Measurements from ENCODE around the gene PAK3.

Gene PAK3

DNA sequence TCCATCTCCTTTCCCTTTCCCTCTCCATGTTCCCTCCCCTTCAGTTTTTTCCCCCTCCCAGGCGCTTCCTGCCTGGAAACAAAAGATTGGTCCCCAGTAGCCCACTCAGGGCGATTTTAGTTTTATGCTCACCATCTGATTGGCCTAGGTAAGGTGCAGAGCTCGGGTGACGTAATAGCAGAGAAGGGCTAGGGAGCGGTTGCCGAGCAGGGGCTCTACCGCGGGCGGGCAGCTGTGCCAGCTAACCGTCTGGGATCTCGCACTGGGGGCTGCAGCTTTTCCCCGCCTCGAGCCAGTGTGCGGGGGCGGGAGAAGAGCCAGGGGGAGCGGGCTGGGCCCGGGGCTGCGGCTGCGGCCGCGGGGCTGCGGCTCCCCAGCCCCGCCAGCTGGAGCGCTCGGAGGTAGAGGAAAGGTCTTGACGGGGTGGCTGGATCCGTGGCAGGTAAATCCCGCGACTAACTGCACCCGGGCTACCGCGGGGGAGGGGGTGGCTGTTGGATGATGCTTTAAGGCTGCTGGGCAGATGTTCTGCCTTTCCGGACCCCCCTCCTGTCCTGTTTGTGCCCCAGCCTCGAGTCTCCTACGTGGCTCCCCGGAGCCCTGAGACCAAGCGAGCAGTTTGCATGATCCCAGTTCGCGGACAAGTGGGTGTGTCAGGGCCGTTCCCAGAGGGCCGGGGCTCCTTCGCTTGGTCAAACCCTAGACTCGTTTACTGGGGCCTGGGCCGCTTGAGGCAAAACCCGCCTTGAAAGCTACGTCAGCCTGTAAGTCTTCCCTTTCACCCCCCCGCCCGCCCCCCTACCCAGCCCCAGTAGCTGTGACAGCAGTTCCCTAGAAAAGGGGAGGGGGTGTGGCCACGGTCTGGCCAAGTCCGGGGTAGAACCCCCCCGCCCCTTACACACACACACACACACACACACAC is at the start of gene PAK3:
Gene PAK3, plus strand, starts transcription at position 218 of the 922 bp plus-strand sequence. CDS start 26,913 bp downstream, outside the sequence.
- peak; percentile 31 for DNase-seq

DNA sequence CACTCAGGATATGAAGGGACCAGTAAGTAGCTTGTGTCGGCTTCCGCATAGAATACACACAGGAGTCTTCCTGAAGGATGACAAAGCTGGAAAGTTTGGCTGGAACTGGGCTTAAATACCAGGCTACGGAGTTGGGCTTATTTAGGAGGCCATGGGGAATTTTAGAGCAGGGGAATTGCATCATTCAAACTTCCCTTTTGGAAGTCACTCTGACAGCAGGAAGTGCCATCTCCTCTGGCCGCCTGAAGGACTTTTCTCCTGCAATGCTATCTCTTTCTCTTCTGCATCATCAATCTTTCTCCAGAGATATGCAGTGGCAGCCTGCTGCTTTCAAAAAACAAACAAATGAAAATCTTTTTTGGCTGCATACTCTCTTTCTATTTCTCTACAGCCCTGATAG is 48.4 kb upstream of the PAK3 start:
- no peak for DNase-seq

DNA sequence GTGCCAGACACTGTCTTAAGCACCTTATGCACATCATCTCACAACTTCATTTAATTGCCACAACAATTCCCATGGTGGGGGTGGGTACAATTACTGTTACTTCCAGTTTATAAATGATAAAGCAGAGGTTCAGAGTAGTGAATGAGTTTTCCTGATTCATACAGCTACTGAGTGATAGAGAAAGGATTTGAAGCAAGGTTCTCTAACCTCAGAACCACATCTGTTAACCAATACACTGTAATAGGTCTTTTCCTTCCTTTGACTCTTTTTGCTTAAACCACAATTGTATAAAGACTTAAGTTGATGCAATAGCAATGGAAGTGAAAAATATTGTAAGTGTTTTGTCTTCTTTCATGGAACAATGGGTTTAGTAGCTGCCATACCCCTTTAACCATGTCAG is 43.5 kb upstream of the PAK3 start:
- no peak for DNase-seq

DNA sequence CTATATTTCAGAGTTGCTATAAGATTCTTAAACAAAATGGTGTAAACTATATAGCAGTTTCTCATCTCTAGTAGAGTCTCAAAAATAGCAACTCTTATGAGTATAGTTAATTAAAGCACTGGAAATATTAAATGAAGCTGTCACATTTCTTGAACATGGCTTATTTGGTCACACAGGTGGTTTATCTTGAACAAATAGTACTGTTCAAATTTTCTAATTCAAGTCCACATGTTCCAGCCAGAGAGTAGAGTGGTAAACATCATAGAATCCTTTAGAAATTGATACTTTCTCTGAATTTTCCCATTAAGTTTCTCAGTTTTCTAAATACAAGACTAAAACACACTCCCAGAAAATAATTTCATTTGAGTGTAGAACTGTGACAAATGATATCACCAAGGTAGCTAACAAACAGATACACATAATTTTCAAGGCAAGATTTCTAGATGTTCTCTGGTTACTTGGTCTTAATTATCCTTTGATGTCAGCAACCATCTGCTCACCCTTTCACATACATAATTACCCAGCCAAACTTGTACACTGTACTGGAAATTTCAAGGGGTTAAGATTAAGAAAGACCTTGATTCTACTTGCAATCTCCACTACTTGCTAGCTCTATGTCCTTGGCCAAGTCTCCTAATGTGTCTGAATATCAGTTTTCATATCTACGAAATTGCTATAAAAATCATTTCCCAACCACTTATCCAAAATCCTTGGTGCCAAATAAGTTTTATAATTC is 24.3 kb upstream of the PAK3 start:
- no peak for DNase-seq

DNA sequence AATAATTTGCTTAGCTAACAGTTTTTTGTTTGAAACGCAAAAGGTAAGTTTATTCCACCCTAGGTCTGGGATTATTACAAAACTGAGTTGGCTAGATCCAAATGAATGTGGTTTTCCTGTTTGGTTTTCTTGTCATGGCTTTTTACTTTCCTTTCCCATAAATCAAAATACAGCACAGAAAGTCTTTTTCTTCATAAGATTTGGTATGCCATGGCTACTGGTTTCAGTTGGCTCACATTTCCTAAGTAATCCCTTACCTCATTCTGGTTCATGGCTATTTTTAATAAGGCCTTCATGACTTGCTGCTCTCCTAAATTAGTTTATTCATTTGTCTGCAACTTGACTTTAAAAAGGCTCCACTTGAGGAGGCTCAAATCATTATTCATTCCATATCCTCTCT is 12.9 kb upstream of the PAK3 start:
- DNase-seq, result no peak

DNA sequence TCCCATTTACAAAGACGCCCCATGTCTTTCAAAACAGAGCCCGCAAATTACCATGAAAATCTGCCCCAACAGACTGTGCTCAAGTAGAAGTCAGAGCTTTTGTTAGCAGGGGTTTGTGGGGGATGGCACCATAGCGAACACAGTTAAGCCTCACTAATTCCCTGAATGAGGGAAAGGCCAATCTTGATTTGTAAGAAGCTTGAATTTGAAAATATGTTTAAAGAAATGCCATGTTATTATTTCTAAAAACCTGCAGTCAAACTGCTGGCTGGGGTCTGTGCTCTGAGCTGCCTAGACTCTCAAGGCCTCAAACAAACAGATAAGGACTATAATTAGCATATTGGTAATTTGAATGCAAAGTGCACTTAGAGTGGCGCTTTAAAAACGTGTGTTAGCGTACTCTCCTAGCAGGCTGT is 9.4 kb upstream of the PAK3 start:
- DNase-seq, result no peak

DNA sequence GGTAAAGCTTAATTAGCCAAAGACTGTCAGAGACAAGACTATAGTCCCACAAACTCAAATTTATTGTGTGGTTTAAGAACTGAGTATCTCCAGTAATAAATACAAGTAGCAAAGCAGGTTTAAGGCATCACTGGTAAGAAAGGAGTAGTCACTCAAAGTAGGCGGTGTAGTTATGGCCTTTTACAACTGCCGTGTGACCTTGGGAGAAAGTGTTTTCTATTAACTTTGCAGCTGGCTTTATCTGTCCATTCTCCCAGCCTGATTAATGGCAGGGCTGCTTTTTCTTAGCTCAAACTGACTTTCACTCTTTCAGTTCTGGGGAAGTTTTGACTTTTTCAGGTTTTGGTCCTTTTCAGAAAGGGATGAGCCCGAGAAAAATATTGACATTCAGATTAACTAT is 7.4 kb upstream of the PAK3 start:
- no peak for DNase-seq

DNA sequence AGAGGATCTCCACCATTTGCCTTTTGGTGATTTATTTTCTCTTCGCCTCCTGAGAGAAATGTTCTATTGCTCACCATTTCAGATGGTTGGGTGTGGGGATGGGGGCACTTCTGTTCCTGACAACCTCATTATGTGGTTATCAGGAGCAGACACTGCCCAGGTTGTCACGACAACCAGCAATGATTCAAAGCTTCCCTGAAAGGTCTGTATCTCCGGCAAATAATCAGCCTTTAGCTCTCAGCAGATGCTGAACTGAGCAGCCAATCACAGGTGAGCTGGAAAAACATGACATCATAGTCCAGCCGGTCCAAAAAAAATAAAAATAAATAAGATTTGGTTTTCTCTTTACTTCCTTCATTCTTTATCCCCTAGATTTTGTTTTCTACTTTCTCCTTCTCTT is 5.5 kb upstream of the PAK3 start:
- no peak for DNase-seq

DNA sequence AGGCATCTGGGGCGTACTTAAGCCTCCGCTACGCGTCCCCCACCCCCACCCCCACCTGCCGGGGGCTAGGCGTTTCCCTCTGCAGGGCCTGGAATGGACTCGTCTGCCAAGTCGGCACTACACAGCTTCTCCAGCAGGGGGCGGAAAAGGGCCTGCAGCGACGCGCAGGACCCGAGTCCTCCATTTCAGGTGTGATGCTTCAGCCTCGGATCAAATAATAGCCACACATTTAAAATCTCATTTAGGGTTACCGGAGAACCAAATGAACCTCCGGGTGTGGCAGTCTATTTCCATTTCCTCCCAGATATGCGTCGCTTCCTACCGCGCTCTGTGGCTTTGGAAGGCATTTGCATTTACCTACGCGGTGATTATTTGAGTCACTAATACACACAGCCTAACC is 2.9 kb downstream of the PAK3 start:
- peak; percentile 36 for DNase-seq

DNA sequence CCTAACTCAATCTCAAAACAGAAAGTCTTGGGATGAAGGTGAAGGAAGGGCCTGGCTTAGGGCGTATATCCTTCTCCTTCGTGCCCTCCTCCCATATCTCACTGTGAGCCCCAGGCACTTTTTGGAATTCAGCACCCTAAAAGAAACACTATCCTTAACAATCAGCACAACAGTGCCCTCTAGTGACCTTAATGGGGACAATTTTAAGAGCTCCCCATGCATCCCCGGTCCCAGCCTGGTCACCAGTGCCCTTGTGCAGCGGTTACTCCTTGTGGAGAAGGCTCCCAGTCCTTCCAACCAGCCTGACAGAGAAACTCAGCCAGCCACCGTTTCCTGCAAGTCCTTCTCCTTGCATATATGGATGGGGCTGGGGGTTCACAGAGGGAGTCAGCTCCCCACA is 4.2 kb downstream of the PAK3 start:
- DNase-seq, result no peak

DNA sequence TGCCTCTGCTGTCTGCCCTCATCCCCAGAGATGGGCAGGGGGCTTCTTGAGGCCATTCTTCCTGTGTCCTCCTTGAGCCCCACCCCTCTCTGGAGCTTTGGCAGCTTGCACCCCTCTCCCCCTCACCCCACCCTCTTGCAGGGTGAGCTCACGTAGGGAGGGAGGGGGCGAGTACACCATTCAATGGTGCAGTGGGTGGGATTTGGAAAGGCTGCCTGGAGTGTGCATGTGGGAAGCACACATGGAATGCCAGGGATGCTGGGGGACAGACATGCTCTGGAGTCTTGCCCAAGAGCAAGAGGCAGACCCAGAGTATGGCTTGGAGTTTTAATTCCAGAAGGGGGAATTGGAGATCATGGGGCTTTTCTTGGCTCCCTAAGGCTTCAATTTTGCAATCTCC is 5.6 kb downstream of the PAK3 start:
- DNase-seq, result no peak

DNA sequence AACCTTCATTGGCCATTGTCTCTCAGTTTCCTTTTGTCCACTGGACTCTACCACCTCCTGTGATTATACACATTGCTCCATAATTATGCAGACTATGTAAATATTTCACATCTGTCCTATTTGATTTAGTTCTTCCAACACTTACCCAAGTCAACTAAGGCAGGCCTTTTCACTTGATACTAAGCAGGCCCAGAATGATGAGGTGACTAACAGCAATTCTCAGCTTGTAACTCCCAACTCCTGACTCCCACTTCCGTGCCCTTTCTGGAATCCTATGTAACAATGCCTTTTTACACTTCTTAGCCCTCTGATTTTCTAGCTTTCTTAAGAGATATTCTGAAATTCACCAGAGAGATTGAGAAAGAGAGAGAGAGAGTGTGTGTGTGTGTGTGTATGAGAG is 6.6 kb downstream of the PAK3 start:
- DNase-seq, result no peak

DNA sequence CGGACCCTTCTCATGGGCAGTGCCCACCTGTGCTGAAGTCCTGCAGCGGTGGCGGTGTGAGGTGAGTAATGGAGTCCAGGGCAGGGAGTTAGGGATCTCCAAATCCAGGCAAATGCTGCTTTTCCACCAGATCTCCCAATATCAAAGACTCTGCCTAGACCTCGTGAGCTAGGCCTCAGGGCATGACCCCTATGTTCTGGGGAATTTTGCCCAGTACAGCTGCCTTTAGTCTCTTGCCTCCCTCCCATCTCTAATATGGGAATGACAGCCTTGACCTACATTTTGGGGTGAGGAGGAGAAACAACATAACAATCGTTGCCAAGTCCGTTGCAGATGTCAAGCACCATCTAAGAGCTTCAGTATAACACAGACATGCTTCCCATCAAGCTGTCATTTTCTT is 7.3 kb downstream of the PAK3 start:
- no peak for DNase-seq

DNA sequence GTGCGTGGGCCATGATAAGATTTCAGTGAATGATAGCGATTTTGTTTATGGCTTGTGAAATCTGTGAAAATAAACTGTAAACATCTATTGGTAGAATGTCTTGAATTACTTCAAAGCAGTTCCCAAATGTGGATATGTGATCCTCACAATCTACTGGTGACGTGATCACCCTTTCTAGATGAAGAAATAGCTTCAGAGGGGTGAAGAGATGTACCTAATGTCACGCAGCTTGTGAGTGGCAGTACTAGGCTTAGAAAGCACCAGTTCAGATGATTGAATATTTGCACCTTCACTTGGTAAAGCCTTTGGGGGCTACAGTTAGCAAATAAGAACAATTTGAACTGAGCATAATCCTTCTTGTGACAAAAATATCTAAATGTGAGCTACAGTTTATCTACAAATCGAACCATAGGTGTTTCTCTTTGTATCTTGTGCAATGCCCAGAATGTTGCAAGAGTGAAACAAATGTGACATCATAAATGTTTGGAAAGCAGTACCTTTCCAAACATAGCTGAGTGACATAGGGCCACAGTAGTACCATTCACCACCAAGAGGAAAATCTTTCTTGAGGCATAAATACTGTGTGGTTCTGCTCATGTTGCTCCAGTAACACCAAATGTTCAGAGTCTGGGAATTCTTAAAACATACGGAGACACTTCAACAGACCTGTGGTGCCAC is 14.2 kb downstream of the PAK3 start:
- DNase-seq, result no peak

DNA sequence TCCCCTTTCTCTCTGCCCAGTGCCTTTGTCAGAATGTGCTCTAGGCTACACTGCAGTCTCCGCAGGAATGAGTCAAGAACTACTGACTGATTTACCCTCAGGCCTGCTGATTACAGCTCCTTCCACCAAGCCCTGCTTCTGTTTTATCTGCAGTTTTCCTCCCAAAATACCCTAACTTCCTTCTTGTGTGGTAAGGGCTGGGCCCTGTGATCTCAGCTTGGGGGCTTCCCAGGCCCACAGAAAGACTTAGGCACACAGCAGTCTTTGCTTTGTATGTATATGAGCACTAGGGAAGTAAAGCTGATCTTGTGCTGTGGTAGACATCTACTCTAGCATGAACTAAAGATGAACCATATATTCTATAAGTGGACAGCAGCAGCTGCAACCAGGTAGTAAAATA is 18.8 kb downstream of the PAK3 start:
- DNase-seq, result no peak

DNA sequence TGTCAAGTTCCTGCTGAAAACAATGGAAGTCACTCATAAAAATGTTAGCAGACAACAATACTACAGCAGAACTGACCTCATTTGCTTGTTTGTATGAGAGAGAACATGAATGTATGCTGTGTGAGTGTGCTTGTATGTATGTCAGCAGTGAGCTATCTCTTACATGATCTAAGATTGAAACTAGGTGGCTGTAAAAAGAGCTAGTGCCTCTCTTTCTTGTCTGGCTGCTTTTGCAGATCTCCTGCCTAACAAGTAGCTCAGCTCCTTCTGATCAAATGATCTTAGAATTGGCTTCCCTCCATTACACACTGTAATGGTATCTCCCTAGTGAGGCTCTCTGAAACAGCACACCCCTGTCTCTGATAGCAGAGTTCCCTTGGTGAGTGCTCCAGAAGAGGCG is 20.7 kb downstream of the PAK3 start:
- DNase-seq, result no peak

DNA sequence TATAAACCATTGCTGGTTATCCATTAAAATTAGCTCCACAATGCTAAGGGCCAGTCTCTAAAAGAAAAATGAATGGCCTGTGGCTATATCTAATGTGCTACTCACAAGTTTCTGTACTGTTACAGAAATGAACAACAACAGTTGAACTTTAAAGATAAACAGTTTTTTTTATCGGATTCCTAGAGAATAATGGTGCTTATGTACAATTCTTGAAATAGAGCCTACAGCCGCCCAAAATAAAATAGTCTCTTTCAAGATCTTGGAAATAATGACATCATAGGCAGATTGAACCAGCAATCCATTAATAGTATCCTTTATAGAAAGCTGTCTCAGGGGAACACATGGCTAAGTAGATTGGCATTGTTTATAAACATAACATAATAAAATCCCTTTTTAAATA is 23.4 kb downstream of the PAK3 start:
- DNase-seq, result no peak

DNA sequence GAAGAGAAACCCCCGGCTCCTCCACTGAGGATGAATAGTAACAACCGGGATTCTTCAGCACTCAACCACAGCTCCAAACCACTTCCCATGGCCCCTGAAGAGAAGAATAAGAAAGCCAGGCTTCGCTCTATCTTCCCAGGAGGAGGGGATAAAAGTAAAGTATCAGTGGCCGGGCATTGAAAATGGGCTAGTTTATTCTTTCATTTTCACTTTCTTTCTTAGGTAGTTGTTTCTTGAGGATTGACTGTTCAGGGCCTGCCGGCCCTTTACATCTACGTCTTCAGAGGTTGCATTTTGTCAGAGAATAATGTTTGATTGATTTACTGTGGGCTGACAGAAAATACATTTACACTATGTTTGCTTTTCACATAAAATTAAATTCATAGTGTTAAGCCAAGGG is 27.1 kb downstream of the PAK3 start:
- no peak for DNase-seq

DNA sequence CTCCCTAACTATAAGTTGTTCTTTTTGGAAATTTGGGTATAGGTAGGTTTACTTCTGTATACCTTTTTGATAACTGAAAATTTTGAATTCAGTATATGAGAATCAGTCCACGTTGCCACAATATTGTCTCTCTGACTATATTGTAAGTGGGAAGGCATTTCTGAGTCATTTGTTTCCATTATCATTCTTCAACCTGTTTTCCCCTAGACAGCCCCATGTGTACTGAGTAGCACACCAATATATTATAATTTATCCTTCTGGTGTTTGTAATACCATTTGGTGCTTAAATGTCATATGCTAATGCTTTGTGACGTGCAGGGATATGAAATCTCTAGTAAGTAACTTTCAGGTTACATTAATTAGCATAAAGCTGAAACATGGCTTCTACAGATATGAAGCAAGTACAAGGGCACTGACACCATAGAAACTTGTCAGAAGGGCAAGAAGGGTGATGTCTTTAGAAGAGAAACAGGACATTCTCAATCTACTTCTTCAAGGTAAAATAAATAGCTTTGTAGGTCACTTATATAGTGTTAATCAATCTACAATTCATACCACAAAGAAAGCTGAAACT is 27.7 kb downstream of the PAK3 start:
- DNase-seq, result no peak

DNA sequence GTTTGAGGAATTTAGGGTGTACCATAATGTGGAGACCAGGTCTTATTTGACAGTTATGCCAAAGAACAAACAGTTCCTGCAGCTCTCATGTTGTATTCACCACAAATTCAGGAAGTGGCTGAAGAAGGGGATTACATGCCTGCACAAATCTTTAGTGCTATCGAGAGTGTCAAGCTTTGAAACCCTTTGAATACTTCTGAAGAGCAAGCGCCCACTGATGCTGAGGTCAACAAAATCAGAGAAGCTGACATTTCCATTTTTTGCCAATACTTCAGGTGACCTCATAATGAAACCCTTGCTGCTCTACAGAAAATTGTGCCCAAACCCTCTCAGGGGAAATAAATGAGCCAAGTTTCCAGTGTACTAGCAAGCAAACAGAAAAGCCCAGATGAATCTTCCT is 28.4 kb downstream of the PAK3 start:
- no peak for DNase-seq

DNA sequence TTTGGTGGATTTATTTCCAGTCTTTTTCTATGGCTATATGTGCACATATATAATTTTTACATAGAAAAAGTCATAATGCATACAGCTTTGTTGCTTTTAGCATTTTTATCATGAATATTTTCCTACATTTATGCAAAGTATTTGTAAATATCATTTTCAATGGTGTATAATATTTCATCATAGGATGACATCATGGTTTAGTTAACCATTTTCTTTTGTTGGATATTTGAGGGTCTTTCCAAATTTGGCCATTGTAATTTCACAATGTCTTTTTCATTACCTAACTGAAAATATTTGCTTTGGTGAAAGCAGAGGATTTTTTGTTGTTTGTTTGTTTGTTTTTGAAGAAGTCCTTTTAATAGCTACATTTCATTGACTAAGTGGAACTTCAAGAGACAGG is 31.0 kb downstream of the PAK3 start:
- DNase-seq, result no peak

DNA sequence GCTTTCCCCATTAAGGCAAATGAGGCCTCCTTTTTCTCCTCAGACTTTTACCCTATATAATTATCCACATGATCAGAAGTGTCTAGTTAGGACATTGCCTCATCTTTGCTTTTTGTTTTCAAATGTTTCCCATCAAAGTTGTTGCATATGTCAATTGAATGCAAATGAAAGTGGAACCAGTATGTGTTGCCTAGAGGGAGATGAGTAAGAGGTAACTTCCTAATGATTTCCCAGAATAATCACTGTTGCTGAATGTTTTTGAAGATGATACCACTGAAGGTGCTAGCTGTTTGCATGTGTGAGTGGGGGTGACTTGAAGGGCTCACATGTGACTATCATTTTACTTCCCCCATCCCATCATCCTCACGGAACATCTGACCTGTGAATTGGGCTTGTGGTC is 33.9 kb downstream of the PAK3 start:
- no peak for DNase-seq

DNA sequence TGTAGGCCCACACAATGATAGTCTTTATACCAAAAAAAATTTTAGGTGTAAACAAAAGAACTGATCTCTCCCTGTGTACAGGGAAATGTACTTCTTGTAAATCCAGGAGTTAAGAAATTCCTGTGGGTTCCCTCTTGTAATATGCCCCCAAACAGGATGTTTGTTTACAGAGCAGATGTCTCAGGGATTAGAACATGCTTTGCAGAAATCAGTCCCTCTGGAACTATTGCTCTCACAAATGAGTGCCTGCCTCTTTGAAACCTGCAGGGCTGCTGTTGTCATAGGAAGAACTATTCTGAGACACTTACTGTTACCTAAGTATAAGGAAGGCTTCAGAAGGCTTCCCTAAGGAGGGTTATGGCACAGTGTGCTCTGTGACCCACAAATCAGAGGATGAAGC is 35.6 kb downstream of the PAK3 start:
- DNase-seq, result no peak
